OCI-LY1 (cell line): Measurements from ENCODE around the gene RAD52.

Experiments
- H2AFZ ChIP-seq: fragments of 200-600 bp; sonication (generic), shearing (Covaris generic); 2 replicates; pipeline ENCODE4 v1.6.0; 2014; ENCODE audit warnings: antibody characterized with exemption, mild to moderate bottlenecking, low read length
- H3F3A ChIP-seq: fragments of 200-600 bp; sonication (generic), shearing (Covaris generic); 2 replicates; pipeline ENCODE4 v1.6.0; 2014; ENCODE audit warnings: mild to moderate bottlenecking, antibody characterized with exemption, low read length, moderate library complexity; ENCODE audit not compliant: insufficient read depth
- H3K27ac ChIP-seq: fragments of 200-600 bp; sonication (generic); 2 replicates; pipeline ENCODE4 v1.5.1; 2014; ENCODE audit warnings: low read length, mixed run types, mild to moderate bottlenecking, low read depth; ENCODE audit not compliant: poor library complexity, severe bottlenecking
- H3K27me3 ChIP-seq: fragments of 200-600 bp; sonication (generic); 2 replicates; pipeline ENCODE4 v1.6.0; 2014; ENCODE audit warnings: antibody characterized with exemption, mild to moderate bottlenecking, low read length, moderate library complexity; ENCODE audit not compliant: insufficient read depth
- H3K36me3 ChIP-seq: fragments of 200-600 bp; sonication (generic); 2 replicates; pipeline ENCODE4 v1.6.1; 2014; ENCODE audit warnings: mild to moderate bottlenecking, antibody characterized with exemption, low read length, moderate library complexity, mixed read lengths; ENCODE audit not compliant: insufficient read depth
- H3K4me1 ChIP-seq: fragments of 200-600 bp; sonication (generic); 2 replicates; pipeline ENCODE4 v1.5.1; 2014; ENCODE audit warnings: mild to moderate bottlenecking, low read length, moderate library complexity; ENCODE audit not compliant: insufficient read depth, severe bottlenecking
- H3K4me2 ChIP-seq: fragments of 200-600 bp; sonication (generic), shearing (Covaris generic); 2 replicates; pipeline ENCODE4 v1.6.1; 2014; ENCODE audit warnings: low read length
- H3K4me3 ChIP-seq: fragments of 200-600 bp; sonication (generic); 2 replicates; pipeline ENCODE4 v1.5.1; 2014; ENCODE audit warnings: low read length, low read depth, mild to moderate bottlenecking, mixed read lengths; ENCODE audit not compliant: poor library complexity, severe bottlenecking
- H3K79me2 ChIP-seq: fragments of 200-600 bp; shearing (Covaris generic); 2 replicates; pipeline ENCODE4 v1.6.1; 2016; ENCODE audit warnings: mixed run types, low read length, mixed read lengths; ENCODE audit not compliant: insufficient read depth
- H3K9ac ChIP-seq: fragments of 200-600 bp; sonication (generic), shearing (Covaris generic); 2 replicates; pipeline ENCODE4 v1.6.1; 2014; ENCODE audit warnings: mild to moderate bottlenecking, low read length, mixed read lengths
- H3K9me2 ChIP-seq: fragments of 200-600 bp; sonication (generic), shearing (Covaris generic); 2 replicates; pipeline ENCODE4 v1.6.1; 2014; ENCODE audit warnings: low read depth, mild to moderate bottlenecking, low read length, mixed read lengths
- H3K9me3 ChIP-seq: fragments of 200-600 bp; shearing (Covaris generic); 2 replicates; pipeline ENCODE4 v1.6.1; 2014; ENCODE audit warnings: low read length, mixed read lengths
- H4K20me1 ChIP-seq: fragments of 200-600 bp; sonication (generic), shearing (Covaris generic); 2 replicates; pipeline ENCODE4 v1.6.0; 2016; ENCODE audit warnings: mild to moderate bottlenecking, low read length; ENCODE audit not compliant: insufficient read depth
- EZH2 ChIP-seq: fragments of 200-600 bp; sonication (generic), shearing (Covaris generic); IDR thresholded peaks from 2 replicates; pipeline ENCODE4 v1.8.0; 2017; ENCODE audit warnings: borderline replicate concordance, mixed run types, mild to moderate bottlenecking, antibody characterized with exemption, low read length, moderate library complexity, mixed read lengths
- TF ChIP-seq, protein P1 (sequence below): fragments of 200-600 bp; sonication (generic), shearing (Covaris generic); IDR thresholded peaks from 2 replicates; pipeline ENCODE4 v1.5.1; 2017; ENCODE audit warnings: mild to moderate bottlenecking, antibody characterized with exemption, low read length, moderate library complexity, mixed read lengths

The RAD52 gene

DNA sequence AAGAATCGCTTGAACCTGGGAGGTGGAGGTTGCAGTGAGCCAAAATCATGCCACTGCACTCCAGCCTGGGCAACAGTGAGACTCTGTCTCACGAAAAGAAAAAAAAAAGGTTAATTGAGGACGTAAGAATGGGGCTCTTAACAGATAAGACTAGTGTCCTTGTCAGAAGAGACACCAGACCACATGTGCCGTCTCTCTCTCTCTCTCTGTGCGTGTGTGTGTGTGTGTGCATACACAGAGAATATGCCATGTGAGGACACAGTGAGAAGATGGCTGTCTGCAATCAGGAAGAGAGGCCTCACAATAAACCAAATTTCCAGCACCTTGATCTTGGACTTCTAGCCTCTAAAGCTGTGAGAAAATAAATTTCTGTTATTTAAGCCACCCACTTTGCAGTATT is 29.9 kb upstream of the RAD52 start:
- no peaks in the 10 kb centered on the region for H4K20me1 ChIP-seq
- no peaks in the 10 kb centered on the region for H3K27me3 ChIP-seq
- H3K36me3 ChIP-seq = no peaks in the 10 kb centered on the region; the same call in 1 of the 2 replicates

DNA sequence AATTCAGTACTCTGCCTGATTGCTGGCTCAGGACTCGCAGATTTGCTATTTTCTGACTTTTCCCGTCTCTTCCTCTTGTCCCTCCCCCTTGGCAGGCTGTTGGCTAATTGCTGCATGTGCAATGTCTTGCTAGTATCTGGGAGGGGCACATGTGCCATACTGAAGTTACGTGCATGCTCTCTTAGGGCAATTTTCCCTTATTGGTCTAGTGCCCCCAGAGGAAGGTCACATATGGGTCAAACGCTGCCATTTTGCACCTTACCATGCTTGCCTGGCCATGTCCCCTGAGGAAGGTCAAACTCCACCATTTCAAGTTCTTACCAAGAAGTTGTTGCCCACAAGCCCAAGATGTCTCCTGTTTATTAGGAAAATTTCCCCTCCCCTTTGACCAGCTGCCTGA is 27.7 kb upstream of the RAD52 start:
- Histone ChIP-seq H3K27me3 (no peaks in the 10 kb centered on the region), H3K27ac (no peak overlapping the region), H2AFZ (peak overlapping the region; percentile 28; the same call in 1 of the 2 replicates), H3K4me1 (no peaks in the 10 kb centered on the region), H4K20me1 (no peaks in the 10 kb centered on the region), H3K9me2 (no peaks in the 10 kb centered on the region), H3K4me3 (no peak overlapping the region), H3K4me2 (no peak overlapping the region), H3F3A (no peaks in the 10 kb centered on the region), H3K9ac (no peak overlapping the region), H3K79me2 (no peaks in the 10 kb centered on the region), H3K36me3 (no peaks in the 10 kb centered on the region; the same call in 1 of the 2 replicates), H3K9me3 (no peaks in the 10 kb centered on the region)
- no peak for TF ChIP-seq EZH2
- TF ChIP-seq, protein P1, sequence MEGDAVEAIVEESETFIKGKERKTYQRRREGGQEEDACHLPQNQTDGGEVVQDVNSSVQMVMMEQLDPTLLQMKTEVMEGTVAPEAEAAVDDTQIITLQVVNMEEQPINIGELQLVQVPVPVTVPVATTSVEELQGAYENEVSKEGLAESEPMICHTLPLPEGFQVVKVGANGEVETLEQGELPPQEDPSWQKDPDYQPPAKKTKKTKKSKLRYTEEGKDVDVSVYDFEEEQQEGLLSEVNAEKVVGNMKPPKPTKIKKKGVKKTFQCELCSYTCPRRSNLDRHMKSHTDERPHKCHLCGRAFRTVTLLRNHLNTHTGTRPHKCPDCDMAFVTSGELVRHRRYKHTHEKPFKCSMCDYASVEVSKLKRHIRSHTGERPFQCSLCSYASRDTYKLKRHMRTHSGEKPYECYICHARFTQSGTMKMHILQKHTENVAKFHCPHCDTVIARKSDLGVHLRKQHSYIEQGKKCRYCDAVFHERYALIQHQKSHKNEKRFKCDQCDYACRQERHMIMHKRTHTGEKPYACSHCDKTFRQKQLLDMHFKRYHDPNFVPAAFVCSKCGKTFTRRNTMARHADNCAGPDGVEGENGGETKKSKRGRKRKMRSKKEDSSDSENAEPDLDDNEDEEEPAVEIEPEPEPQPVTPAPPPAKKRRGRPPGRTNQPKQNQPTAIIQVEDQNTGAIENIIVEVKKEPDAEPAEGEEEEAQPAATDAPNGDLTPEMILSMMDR = peak; percentile 38; the same call in 1 of the 2 replicates

More for the DNA sequence above, 29.9 kb upstream of the RAD52 start:
- no peaks in the 10 kb centered on the region for H3K4me1 ChIP-seq
- H3K27ac ChIP-seq = no peak overlapping the region
- no peaks in the 10 kb centered on the region for H3K79me2 ChIP-seq
- H3K9me2 ChIP-seq = no peaks in the 10 kb centered on the region
- no peak overlapping the region for H3K4me2 ChIP-seq
- H3K9ac ChIP-seq = no peak overlapping the region
- TF ChIP-seq EZH2 = no peak
- TF ChIP-seq, protein P1 = no peak
- no peaks in the 10 kb centered on the region for H3K9me3 ChIP-seq
- H2AFZ ChIP-seq = no peak overlapping the region
- H3F3A ChIP-seq = no peaks in the 10 kb centered on the region
- no peak overlapping the region for H3K4me3 ChIP-seq

DNA sequence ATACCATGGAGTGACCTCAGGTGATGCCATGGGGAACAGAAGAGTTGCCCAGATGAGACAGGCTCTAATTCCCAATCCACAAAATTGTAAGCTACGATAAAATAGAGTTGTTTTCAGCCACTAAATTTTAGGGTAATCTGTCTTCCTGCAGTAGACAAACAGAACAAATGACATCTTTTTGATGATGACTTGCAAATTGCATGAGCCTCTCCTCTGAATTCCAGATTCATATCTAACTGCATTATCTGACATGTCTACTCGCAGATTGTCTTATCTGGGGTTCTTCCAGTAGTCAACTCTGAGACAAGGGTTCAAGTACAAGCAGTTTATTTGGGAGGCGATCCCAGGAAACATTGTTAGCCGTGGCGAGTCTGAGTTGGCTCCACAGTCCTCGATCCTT is 27.1 kb upstream of the RAD52 start:
- Histone ChIP-seq H3K27me3 (no peaks in the 10 kb centered on the region), H3K4me2 (no peak overlapping the region), H3K36me3 (no peaks in the 10 kb centered on the region; the same call in 1 of the 2 replicates), H3K4me1 (no peaks in the 10 kb centered on the region), H2AFZ (peak overlapping the region; percentile 28), H4K20me1 (no peaks in the 10 kb centered on the region), H3K79me2 (no peaks in the 10 kb centered on the region), H3K9ac (no peak overlapping the region), H3K4me3 (no peak overlapping the region), H3K9me2 (no peaks in the 10 kb centered on the region), H3K9me3 (no peaks in the 10 kb centered on the region), H3F3A (no peaks in the 10 kb centered on the region), H3K27ac (no peak overlapping the region)
- TF ChIP-seq, protein P1 = no peak
- no peak for TF ChIP-seq EZH2
